GM18951 (cell line): ENCODE results near the gene PIPOX.

Experiments used
- POLR2A ChIP-seq: IDR thresholded peaks from 4 replicates; pipeline ENCODE4 v1.6.1; 2011; ENCODE audit warnings: mild to moderate bottlenecking; ENCODE audit not compliant: insufficient read length, insufficient read depth; ENCODE audit errors: extremely low read depth
- in situ Hi-C: fragments of 300-500 bp; cut with MboI; formaldehyde crosslinking; loops from one replicate; pipeline ENCODE4 v1.12.0; 2022; ENCODE audit warnings: low sequenced_read_pairs, mixed read lengths, inconsistent platforms; ENCODE audit not compliant: unreplicated experiment

PIPOX gene

GRCh38 chr17:29045734-29046472 lies 3.0 kb downstream of the PIPOX start:
- in situ Hi-C loops = no loop called here
- no peak for TF ChIP-seq POLR2A

DNA sequence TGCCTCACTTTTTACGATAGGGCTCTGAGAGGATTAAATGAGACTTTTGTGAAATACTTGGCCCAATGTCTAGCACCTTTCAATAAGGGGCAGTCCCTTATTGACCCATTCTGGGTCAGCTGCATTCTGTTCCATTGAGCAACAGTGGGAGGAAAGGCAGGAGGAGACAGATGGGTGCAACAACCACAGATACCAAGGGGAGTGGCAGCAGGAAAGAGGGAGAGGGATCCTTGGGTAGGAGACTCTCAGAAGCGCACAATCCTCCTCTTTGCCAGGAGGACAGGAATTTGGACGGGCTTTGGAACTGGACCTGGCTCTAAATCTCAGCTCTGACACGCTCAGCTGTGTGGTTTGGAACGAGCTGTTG lies 3.5 kb downstream of the PIPOX start:
- no peak for TF ChIP-seq POLR2A

DNA sequence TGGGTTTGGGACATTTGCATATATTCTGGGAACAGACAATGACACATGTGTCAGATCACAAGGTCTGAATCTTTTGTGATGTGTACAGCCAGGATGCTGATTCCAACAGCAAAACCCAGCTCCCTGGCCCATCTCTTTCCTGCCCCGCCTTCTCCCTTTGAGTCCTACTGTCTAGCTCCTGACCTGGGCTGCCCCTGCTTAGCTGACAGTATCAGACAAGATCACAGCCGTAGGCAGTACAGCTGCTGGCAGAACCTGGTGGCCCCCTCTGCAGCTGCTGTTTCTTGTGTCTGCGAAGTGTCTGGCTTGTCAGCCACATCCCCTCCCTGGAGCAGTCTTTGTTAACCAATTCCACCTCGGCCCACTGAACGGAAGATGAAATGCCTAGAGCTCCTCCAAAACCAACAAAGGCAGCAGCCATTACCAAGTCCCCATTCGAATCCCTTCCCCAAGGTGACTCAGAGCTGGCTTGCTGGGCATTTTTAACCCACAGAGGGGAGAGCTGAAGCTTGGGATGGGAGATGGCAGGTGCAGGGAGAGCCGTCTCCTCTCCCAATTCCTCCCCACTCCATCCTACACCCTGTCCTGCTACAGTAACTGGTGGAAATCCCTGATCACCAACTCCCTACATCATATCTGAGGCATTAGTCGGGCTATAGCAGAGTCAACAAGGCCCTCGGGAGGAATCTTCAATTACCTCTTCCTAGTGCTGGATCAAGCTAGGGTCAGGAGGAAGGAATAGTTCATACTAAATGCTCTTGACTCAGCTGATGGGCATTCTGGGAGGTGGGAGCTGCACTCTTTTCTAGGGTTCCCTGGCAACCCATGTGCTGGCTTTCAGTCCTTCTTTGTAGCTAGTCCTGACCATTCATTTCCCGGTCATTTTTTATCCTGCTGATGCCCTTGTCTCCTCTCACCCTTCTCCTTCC lies 5.8 kb downstream of the PIPOX start:
- no peak for TF ChIP-seq POLR2A
- in situ Hi-C loops = no loop called here

More for the DNA sequence above, 3.5 kb downstream of the PIPOX start:
- in situ Hi-C loops = no loop called here

GRCh38 chr17:29049541-29050145 lies 6.7 kb downstream of the PIPOX start:
- in situ Hi-C loops = no loop called here
- TF ChIP-seq POLR2A = no peak

- in situ Hi-C loops = no loop called here
- TF ChIP-seq POLR2A = no peak
These were observed 7.2 kb downstream of the PIPOX start for GRCh38 chr17:29050176-29050575.

- in situ Hi-C loops = no loop called here
- TF ChIP-seq POLR2A = no peak
These were observed 8.3 kb downstream of the PIPOX start for GRCh38 chr17:29051194-29051593.

DNA sequence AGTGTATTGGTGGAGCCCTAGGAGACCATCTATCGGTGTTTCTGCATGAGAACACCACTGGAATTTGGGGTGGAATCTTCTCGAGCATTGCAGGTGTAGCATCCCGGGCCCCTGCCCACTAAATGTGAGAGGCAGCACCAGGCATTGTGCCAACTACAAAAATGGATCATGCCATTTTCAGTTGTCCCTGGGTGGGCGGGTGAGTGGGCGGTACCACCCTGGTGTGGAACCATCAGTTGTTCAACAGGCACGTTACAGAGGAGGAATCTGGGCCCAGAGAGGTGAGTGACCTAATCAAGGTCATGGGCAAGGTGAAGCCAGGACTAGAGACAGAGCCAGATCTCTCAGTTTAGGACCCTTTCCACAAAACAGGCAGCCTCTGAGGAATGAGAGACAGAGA lies 8.8 kb downstream of the PIPOX start:
- in situ Hi-C loops = no loop called here
- TF ChIP-seq POLR2A = no peak

DNA sequence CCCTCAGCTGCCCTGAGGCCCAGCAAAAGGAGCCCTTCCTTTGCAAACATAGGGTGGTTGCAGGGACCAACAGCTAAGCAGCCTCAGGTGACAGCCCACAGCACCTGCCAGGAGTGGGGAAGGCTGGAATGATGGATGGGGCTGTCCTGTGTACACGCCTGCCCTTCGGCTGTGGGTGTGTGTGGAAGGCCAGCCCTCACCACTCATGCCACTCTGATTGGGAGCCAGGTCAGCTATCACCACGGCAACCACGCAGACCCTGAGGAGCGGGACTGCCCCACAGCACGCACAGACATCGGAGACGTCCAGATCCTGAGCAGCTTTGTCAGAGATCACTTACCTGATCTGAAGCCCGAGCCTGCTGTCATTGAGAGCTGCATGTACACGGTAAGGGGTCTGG lies 11.9 kb downstream of the PIPOX start:
- in situ Hi-C loops = no loop called here
- no peak for TF ChIP-seq POLR2A

DNA sequence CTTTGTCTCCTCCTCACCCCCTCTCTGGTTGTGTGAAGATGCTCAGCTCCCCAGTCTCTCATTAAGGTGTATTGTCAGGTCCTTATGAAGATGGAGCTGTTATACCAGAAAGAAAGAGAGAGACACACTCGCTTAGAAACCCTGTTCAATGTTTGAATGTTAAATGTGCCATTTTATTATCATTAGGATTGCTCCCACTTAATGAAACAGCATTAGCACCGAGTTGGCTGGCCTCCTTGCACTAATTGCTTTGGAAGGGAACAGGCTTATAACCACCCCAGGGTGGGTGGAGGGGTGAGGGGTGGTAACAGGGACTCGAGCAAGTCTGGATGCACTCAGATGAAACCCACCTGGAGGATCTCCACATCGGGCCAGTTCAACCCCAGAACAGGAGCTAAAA lies 14.4 kb downstream of the PIPOX start:
- no peak for TF ChIP-seq POLR2A
- in situ Hi-C loops = no loop called here

GRCh38 chr17:29058391-29058790 lies 15.4 kb downstream of the PIPOX start:
- in situ Hi-C loops = no loop called here

DNA sequence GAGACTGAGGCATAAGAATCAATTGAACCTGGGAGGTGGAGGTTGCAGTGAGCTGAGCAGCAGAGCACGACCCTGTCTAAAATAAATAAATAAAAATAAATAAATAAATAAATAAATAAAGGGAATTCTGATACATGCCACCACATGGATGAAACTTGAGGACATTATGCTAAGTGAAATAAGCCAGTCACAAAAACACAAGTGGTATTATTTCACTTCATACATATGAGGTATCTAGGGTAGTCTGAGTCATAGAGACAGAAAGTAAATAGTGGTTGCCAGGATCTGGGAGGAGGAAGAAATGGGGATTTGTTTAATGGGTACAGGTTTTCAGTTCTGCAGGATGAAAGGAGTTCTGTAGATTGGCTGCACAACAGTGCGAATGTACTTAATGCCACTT lies 16.3 kb downstream of the PIPOX start:
- in situ Hi-C loops = no loop called here
- TF ChIP-seq POLR2A = no peak

More at GRCh38 chr17:29058391-29058790, 15.4 kb downstream of the PIPOX start:
- TF ChIP-seq POLR2A = no peak

DNA sequence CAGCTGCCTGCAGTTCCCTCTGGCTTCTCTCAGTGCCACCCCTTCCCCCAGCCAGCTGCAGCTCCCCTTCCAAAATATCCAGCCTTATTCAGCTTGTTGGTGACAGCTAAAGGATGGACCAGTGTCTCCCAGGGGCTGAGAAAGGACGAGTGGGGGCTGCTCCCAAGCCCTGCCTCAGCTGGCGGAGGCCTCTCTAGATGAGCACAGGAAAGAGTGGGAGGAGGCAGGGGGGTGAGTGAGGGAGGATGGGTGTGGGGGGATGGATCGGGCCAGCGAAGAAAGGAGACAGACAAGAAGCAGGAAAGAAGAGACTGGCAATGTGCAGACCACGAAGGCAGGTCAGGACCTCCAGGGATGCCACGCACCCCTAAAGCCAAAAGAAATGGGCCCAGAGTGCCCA lies 17.5 kb downstream of the PIPOX start:
- in situ Hi-C loops = no loop called here
- no peak for TF ChIP-seq POLR2A

GRCh38 chr17:29061036-29061435 lies 18.1 kb downstream of the PIPOX start:
- TF ChIP-seq POLR2A = no peak
- in situ Hi-C loops = no loop called here
